Measurements from ENCODE around the gene ANKRD18A. TPM values are rescaled to one million over a fixed set of nuclear protein-coding genes. Genes with fewer than 3 reads are reported as not detected.

The ANKRD18A gene
- total RNA-seq, 4 donors from 2014 or later = 0.13 to 1.9 (median 0.48) TPM; not detected in 1

GRCh38 chr9:38652044-38652443, 31.6 kb upstream of the ANKRD18A start:
- no peak for DNase-seq (ENCODE audit: low spot score)
- TF ChIP-seq, protein P1, sequence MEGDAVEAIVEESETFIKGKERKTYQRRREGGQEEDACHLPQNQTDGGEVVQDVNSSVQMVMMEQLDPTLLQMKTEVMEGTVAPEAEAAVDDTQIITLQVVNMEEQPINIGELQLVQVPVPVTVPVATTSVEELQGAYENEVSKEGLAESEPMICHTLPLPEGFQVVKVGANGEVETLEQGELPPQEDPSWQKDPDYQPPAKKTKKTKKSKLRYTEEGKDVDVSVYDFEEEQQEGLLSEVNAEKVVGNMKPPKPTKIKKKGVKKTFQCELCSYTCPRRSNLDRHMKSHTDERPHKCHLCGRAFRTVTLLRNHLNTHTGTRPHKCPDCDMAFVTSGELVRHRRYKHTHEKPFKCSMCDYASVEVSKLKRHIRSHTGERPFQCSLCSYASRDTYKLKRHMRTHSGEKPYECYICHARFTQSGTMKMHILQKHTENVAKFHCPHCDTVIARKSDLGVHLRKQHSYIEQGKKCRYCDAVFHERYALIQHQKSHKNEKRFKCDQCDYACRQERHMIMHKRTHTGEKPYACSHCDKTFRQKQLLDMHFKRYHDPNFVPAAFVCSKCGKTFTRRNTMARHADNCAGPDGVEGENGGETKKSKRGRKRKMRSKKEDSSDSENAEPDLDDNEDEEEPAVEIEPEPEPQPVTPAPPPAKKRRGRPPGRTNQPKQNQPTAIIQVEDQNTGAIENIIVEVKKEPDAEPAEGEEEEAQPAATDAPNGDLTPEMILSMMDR (IDR thresholded peaks at IDR 0.05) = no peak
- no peak for ATAC-seq (ENCODE audit: low FRiP score)

DNA sequence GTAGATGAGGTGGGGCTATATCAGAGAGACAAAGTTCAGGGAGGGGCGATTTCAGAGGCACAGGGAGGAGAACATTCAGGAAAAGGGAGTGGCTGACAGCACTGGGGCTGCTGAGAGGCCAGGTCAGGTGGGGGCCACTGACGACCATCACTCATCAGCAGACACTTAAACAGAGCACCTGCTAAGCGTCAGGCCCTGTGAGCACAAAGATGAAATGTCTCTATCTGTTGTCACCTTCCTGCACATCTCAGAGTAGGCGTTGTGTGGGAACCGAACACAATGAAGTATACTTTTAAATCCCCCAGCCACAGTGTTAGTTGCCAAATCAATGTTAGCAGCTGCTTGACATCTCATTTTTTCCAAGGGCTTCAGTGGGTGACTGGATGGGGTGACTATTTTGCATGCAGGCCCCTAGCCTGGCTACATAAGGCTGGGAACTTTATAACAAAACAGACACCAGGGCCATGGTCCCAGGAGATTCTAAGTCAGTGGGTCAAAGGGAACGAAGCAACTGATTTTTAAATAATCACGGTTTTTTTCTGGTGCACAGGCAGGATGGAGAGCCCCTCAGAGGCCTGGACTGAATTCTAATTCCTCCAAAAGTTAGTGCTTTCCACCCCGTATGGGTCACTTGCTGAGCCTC, 31.1 kb upstream of the ANKRD18A start:
- TF ChIP-seq, protein P1 (IDR thresholded peaks at IDR 0.05) = no peak
- no peak for ATAC-seq (ENCODE audit: low FRiP score)
- DNase-seq (ENCODE audit: low spot score) = no peak

GRCh38 chr9:38650564-38650963, 30.2 kb upstream of the ANKRD18A start:
- TF ChIP-seq, protein P1 (IDR thresholded peaks at IDR 0.05) = no peak
- DNase-seq (ENCODE audit: low spot score) = no peak
- ATAC-seq (ENCODE audit: low FRiP score) = no peak

- TF ChIP-seq, protein P1 (IDR thresholded peaks at IDR 0.05) = no peak
- DNase-seq (ENCODE audit: low spot score) (no peak), ATAC-seq (ENCODE audit: low FRiP score) (no peak)
These were observed 29.5 kb upstream of the ANKRD18A start for GRCh38 chr9:38649731-38650363.

- TF ChIP-seq, protein P1 (IDR thresholded peaks at IDR 0.05) = no peak
- DNase-seq (ENCODE audit: low spot score) (no peak), ATAC-seq (ENCODE audit: low FRiP score) (no peak)
These were observed 24.2 kb upstream of the ANKRD18A start for GRCh38 chr9:38644601-38645000.

GRCh38 chr9:38643815-38644173, 23.4 kb upstream of the ANKRD18A start:
- no peak for ATAC-seq (ENCODE audit: low FRiP score)
- TF ChIP-seq, protein P1 (IDR thresholded peaks at IDR 0.05) = no peak
- DNase-seq (ENCODE audit: low spot score) = no peak

Measured in omental fat pad (tissue), 4 donors.